CD14-positive monocyte (primary cell): ENCODE data around the gene AHCYL1. TPM values are rescaled to one million over a fixed set of nuclear protein-coding genes. Genes with fewer than 3 reads are reported as not detected.

ENCODE experiments used
- DNase-seq, 3 donors: peaks; one replicate each; pipeline ENCODE4 v3.0.0-alpha.2; 2011 to 2022
- H2AFZ ChIP-seq: 2 replicates; pipeline ENCODE4 v1.6.0; 2012; ENCODE audit warnings: mild to moderate bottlenecking, low read depth, low read length, inconsistent platforms; ENCODE audit not compliant: insufficient read depth, poor library complexity, severe bottlenecking
- H3K27ac ChIP-seq, 2 donors: 1 replicate in 1 of 2; 2 replicates in 1 of 2; pipeline ENCODE4 v1.5.1; 2012 to 2013; ENCODE audit warnings: low read length in 2 of 2, control low read depth in 1 of 2, inconsistent platforms in 1 of 2, low read depth in 1 of 2, mild to moderate bottlenecking in 1 of 2
- H3K27me3 ChIP-seq, 2 donors: one replicate each; pipeline versions ENCODE4 v1.6.0 to v1.6.1; 2011 to 2013; ENCODE audit warnings: low read length in 2 of 2; ENCODE audit not compliant: control insufficient read depth in 2 of 2, insufficient read depth in 2 of 2
- H3K36me3 ChIP-seq, 2 donors: replicated peaks in 1 of 2; 1 replicate in 1 of 2; 2 replicates in 1 of 2; pipeline versions ENCODE4 v1.5.1 to v1.6.1; 2012 to 2013; ENCODE audit warnings: low read length in 2 of 2, control low read depth in 1 of 2, inconsistent platforms in 1 of 2, mild to moderate bottlenecking in 1 of 2; ENCODE audit not compliant: insufficient read depth in 2 of 2, control insufficient read depth in 1 of 2
- H3K4me1 ChIP-seq, 2 donors: 1 replicate in 1 of 2; 2 replicates in 1 of 2; pipeline versions ENCODE4 v1.5.1 to v1.6.1; 2012 to 2013; ENCODE audit warnings: low read length in 2 of 2, control low read depth in 1 of 2, inconsistent platforms in 1 of 2, mild to moderate bottlenecking in 1 of 2, moderate library complexity in 1 of 2; ENCODE audit not compliant: insufficient read depth in 2 of 2, control insufficient read depth in 1 of 2
- H3K4me2 ChIP-seq: replicated peaks from 2 replicates; pipeline ENCODE3; 2012; ENCODE audit warnings: low read length, moderate library complexity, mild to moderate bottlenecking; ENCODE audit not compliant: poor library complexity, severe bottlenecking; ENCODE audit errors: extremely low read depth
- H3K4me3 ChIP-seq, 3 experiments: fragments of 200-600 bp in 1 of 3; sonication (generic) in 1 of 3; replicated peaks in 1 of 3; 1 replicate in 2 of 3; 2 replicates in 1 of 3; pipeline ENCODE4 v1.5.1; 2011 to 2013; ENCODE audit warnings: low read length in 3 of 3, mild to moderate bottlenecking in 3 of 3, control low read depth in 2 of 3, low read depth in 2 of 3, inconsistent platforms in 1 of 3, moderate library complexity in 1 of 3
- H3K79me2 ChIP-seq: 2 replicates; pipeline ENCODE4 v1.6.0; 2012; ENCODE audit warnings: mild to moderate bottlenecking, control low read depth, inconsistent platforms, low read length, moderate library complexity; ENCODE audit not compliant: insufficient read depth
- H3K9ac ChIP-seq: 2 replicates; pipeline ENCODE4 v1.6.0; 2017; ENCODE audit warnings: low read length, mild to moderate bottlenecking; ENCODE audit not compliant: insufficient read depth, poor library complexity, severe bottlenecking
- H3K9me3 ChIP-seq, 2 donors: replicated peaks in 1 of 2; 1 replicate in 1 of 2; 2 replicates in 1 of 2; pipeline versions ENCODE4 v1.5.1 to v1.6.1; 2012 to 2013; ENCODE audit warnings: low read length in 2 of 2, control low read depth in 1 of 2; ENCODE audit not compliant: control insufficient read depth in 1 of 2, insufficient read depth in 1 of 2
- H4K20me1 ChIP-seq: 2 replicates; pipeline ENCODE4 v1.6.0; 2012; ENCODE audit warnings: mild to moderate bottlenecking, low read length, control low read depth, moderate library complexity; ENCODE audit not compliant: insufficient read depth
- H3K27ac Mint-ChIP-seq, 7 donors: one replicate each; pipeline ENCODE4 v1.8.0; 2020; ENCODE audit warnings: mild to moderate bottlenecking in 7 of 7, mixed read lengths in 7 of 7, moderate library complexity in 6 of 7, inconsistent platforms in 2 of 7
- H3K27me3 Mint-ChIP-seq, 3 donors: one replicate each; pipeline ENCODE4 v1.8.0; 2021 to 2022; ENCODE audit warnings: low read depth in 3 of 3, mild to moderate bottlenecking in 3 of 3, mixed read lengths in 3 of 3, moderate library complexity in 3 of 3, inconsistent platforms in 1 of 3
- H3K36me3 Mint-ChIP-seq, 2 donors: one replicate each; pipeline ENCODE4 v1.8.0; 2020; ENCODE audit warnings: mixed read lengths in 2 of 2, inconsistent platforms in 1 of 2, mild to moderate bottlenecking in 1 of 2
- H3K4me1 Mint-ChIP-seq: one replicate; pipeline ENCODE4 v1.8.0; 2020; ENCODE audit warnings: mild to moderate bottlenecking, mixed read lengths
- H3K4me3 Mint-ChIP-seq, 2 donors: one replicate each; pipeline ENCODE4 v1.8.0; 2020; ENCODE audit warnings: mild to moderate bottlenecking in 2 of 2, mixed read lengths in 2 of 2, moderate library complexity in 1 of 2
- H3K9me3 Mint-ChIP-seq, 7 donors: one replicate each; pipeline ENCODE4 v1.8.0; 2020 to 2022; ENCODE audit warnings: mixed read lengths in 7 of 7, mild to moderate bottlenecking in 6 of 7, moderate library complexity in 6 of 7, inconsistent platforms in 2 of 7
- WGBS: methylation state at CpG from one replicate; pipeline ENCODE4 v1.1.5; 2013; ENCODE audit warnings: missing lambda C conversion rate; ENCODE audit not compliant: insufficient coverage; 5-methylcytosine and 5-hydroxymethylcytosine counted together
- intact Hi-C, 2 donors: fragments of 100-400 bp; cut with micrococcal nuclease; formaldehyde crosslinking; loops; one replicate each; pipeline versions ENCODE4 v1.15.0 to v1.15.1; 2023
- polyA plus RNA-seq, 3 donors: library from polyadenylated mRNA; depleted of rRNA in 1 of 3; unstranded in 2 of 3; stranded (reverse) in 1 of 3; fragments of 300-500 nt in 2 of 3; fragments of >200 nt in 1 of 3; fragmentation: Illumina TruSeq in 2 of 3; gene quantifications; 1 replicate in 2 of 3; 2 replicates in 1 of 3; pipeline ENCODE4 v1.2.3, GENCODE V29; 2012 to 2021
- TF ChIP-seq, protein P1 (sequence below): fragments of 200-600 bp; IDR thresholded peaks from one replicate; pipeline ENCODE4 v1.8.0; 2022; ENCODE audit warnings: antibody characterized with exemption, mild to moderate bottlenecking

Gene AHCYL1
- polyA plus RNA-seq, 3 donors = 39.1 to 63.9 (median 48.8) TPM

GRCh38 chr1:110019770-110020169 is 35.2 kb downstream of the AHCYL1 start:
- TF ChIP-seq, protein P1, sequence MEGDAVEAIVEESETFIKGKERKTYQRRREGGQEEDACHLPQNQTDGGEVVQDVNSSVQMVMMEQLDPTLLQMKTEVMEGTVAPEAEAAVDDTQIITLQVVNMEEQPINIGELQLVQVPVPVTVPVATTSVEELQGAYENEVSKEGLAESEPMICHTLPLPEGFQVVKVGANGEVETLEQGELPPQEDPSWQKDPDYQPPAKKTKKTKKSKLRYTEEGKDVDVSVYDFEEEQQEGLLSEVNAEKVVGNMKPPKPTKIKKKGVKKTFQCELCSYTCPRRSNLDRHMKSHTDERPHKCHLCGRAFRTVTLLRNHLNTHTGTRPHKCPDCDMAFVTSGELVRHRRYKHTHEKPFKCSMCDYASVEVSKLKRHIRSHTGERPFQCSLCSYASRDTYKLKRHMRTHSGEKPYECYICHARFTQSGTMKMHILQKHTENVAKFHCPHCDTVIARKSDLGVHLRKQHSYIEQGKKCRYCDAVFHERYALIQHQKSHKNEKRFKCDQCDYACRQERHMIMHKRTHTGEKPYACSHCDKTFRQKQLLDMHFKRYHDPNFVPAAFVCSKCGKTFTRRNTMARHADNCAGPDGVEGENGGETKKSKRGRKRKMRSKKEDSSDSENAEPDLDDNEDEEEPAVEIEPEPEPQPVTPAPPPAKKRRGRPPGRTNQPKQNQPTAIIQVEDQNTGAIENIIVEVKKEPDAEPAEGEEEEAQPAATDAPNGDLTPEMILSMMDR = no peak
- no peak for DNase-seq
- Histone ChIP-seq H3K27me3 (no peaks in the 10 kb centered on the region), H3K4me2 (no peak overlapping the region), H3K36me3 (peaks cover 91 to 100% of the 10 kb centered on the region in 2 donors), H2AFZ (no peak overlapping the region), H3K4me3 (no peak overlapping the region), H3K4me1 (no peaks in the 10 kb centered on the region), H4K20me1 (no peaks in the 10 kb centered on the region), H3K9me3 (no peaks in the 10 kb centered on the region), H3K79me2 (no peaks in the 10 kb centered on the region), H3K27ac (no peak overlapping the region), H3K9ac (no peak overlapping the region)
- intact Hi-C loops = no loop called here
- WGBS = no CpG with 5 or more reads among the region's 1 CpG
- Mint-ChIP-seq H3K4me1 (no peaks in the 10 kb centered on the region), H3K27me3 (no peaks in the 10 kb centered on the region), H3K4me3 (no peak overlapping the region), H3K36me3 (peaks cover 94 to 99% of the 10 kb centered on the region in 2 donors), H3K27ac (no peak overlapping the region), H3K9me3 (peaks cover 0 to 1% (median 0%) of the 10 kb centered on the region in 7 donors)

DNA sequence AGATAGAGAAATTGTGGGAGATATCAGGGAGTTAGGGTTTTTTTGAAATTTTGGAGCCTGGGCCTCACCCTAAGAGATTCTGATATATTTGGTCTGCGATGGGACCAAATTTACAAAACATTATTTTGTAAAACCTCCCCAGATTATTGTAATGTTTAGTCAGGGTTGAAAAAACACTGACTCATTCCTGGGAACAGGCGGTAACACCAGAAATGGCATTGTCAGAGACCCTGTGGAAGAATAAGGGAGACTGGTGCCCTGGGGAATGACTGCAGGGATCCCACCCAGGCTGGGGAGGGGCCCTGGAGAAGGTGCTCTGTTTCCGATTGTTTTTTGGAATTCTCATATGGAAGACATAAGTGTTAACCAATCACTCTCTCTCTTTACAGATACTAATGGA is 36.7 kb downstream of the AHCYL1 start:
- H3K36me3 Mint-ChIP-seq = peaks cover 84 to 87% of the 10 kb centered on the region in 2 donors
- no peak overlapping the region for H3K4me3 Mint-ChIP-seq

More for the DNA sequence above, 36.7 kb downstream of the AHCYL1 start:
- Mint-ChIP-seq H3K27me3 (no peaks in the 10 kb centered on the region), H3K9me3 (peaks cover 0 to 1% (median 0%) of the 10 kb centered on the region in 7 donors), H3K27ac (no peak overlapping the region), H3K4me1 (no peaks in the 10 kb centered on the region)
- Histone ChIP-seq H4K20me1 (no peaks in the 10 kb centered on the region), H2AFZ (no peak overlapping the region), H3K4me2 (no peak overlapping the region), H3K9me3 (no peaks in the 10 kb centered on the region), H3K27me3 (no peaks in the 10 kb centered on the region), H3K79me2 (no peaks in the 10 kb centered on the region), H3K9ac (no peak overlapping the region), H3K4me1 (no peaks in the 10 kb centered on the region), H3K27ac (no peak overlapping the region), H3K36me3 (peaks cover 81 to 89% of the 10 kb centered on the region in 2 donors), H3K4me3 (no peak overlapping the region)
- intact Hi-C loops = no loop called here
- WGBS = 100% methylated on average over 1 of the region's 3 CpGs
- no peak for DNase-seq
- TF ChIP-seq, protein P1 = no peak
